Astrocyte of the spinal cord (primary cell): Measurements from ENCODE around the gene SON.

Experiments used
- DNase-seq: peaks from one replicate; pipeline ENCODE4 v3.0.0; 2011; ENCODE audit warnings: low read depth, low spot score
- H3K4me3 ChIP-seq: 2 replicates; pipeline ENCODE4 v1.5.1; 2011; ENCODE audit warnings: low read depth, mild to moderate bottlenecking, low read length, moderate library complexity
- CTCF ChIP-seq: IDR thresholded peaks from 2 replicates; pipeline ENCODE4 v1.5.1; 2012; ENCODE audit warnings: low read depth, mild to moderate bottlenecking, low read length, inconsistent platforms
- in situ Hi-C: cut with HindIII; loops from 2 replicates; pipeline ENCODE4 v1.10.0; 2017; ENCODE audit warnings: low sequenced_read_pairs

SON gene

GRCh38 chr21:33522953-33523349, 19.9 kb upstream of the SON start:
- TF ChIP-seq CTCF = no peak
- no peak for DNase-seq
- in situ Hi-C loops = no loop called here
- no peak overlapping the region for H3K4me3 ChIP-seq

DNA sequence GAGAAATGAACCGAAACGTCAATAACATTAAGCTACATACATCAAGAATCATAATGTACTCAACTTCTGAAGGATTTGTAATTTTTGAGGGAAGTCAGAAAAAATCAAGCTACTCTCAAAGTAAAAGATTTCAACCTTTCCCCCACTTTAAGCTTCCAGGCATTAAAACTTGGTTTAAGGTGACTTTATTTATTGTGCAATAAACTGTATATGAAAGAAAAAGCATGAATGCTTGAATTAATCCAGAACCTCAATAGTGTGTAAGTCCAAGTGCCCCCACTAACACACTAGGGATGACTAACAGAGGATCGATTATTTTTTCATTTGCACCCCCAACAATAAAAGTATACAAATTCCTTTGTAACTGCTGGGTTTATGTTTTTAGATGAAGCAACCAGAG, 11.8 kb upstream of the SON start:
- no peak for DNase-seq
- in situ Hi-C loops = no loop called here
- no peak overlapping the region for H3K4me3 ChIP-seq
- TF ChIP-seq CTCF = no peak

- no peak for DNase-seq
- TF ChIP-seq CTCF = no peak
- in situ Hi-C loops = no loop called here
- H3K4me3 ChIP-seq = no peak overlapping the region
These were observed 5.6 kb upstream of the SON start for GRCh38 chr21:33537212-33537611.

GRCh38 chr21:33539616-33540015, 3.2 kb upstream of the SON start:
- TF ChIP-seq CTCF = no peak
- in situ Hi-C loops = no loop called here
- no peak overlapping the region for H3K4me3 ChIP-seq
- DNase-seq = no peak

DNA sequence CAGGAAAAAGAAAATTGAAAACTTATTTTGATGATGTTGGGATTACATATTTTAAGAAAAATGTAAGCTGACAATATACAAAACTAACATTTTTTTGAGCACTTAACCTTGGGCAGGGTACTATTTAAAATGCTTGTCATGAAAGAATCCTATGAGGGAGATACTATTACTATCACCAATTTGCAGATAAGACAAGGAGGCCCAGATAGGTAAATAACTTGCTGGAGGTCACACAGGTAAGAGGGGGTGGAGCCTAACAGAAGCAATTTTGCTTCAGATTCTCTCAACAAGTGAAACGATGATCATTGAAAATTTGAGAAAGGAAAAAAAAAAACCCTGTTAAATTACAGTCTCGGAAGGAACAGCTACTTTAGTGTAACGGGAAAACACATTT, 2.1 kb upstream of the SON start:
- in situ Hi-C loops = no loop called here
- peak overlapping the region; percentile 89 for H3K4me3 ChIP-seq
- DNase-seq = no peak
- no peak for TF ChIP-seq CTCF

GRCh38 chr21:33541105-33541711, 1.6 kb upstream of the SON start:
- peak; percentile 29 for DNase-seq
- in situ Hi-C loops = no loop called here
- TF ChIP-seq CTCF = no peak
- H3K4me3 ChIP-seq = peak overlapping the region; percentile 89
